ENCODE data around the gene ANGPTL4. TPM values are rescaled to one million over a fixed set of nuclear protein-coding genes. Genes with fewer than 3 reads are reported as not detected.
"Not testable (repeated sequence)": the region's sequence is repeated elsewhere in the genome, so short reads cannot be mapped to it uniquely, and the experiment has no call there.

The ANGPTL4 gene, protein sequence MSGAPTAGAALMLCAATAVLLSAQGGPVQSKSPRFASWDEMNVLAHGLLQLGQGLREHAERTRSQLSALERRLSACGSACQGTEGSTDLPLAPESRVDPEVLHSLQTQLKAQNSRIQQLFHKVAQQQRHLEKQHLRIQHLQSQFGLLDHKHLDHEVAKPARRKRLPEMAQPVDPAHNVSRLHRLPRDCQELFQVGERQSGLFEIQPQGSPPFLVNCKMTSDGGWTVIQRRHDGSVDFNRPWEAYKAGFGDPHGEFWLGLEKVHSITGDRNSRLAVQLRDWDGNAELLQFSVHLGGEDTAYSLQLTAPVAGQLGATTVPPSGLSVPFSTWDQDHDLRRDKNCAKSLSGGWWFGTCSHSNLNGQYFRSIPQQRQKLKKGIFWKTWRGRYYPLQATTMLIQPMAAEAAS
- polyA plus RNA-seq (not detected in 2 replicates), polyA minus RNA-seq (not detected in 2 replicates)

DNA sequence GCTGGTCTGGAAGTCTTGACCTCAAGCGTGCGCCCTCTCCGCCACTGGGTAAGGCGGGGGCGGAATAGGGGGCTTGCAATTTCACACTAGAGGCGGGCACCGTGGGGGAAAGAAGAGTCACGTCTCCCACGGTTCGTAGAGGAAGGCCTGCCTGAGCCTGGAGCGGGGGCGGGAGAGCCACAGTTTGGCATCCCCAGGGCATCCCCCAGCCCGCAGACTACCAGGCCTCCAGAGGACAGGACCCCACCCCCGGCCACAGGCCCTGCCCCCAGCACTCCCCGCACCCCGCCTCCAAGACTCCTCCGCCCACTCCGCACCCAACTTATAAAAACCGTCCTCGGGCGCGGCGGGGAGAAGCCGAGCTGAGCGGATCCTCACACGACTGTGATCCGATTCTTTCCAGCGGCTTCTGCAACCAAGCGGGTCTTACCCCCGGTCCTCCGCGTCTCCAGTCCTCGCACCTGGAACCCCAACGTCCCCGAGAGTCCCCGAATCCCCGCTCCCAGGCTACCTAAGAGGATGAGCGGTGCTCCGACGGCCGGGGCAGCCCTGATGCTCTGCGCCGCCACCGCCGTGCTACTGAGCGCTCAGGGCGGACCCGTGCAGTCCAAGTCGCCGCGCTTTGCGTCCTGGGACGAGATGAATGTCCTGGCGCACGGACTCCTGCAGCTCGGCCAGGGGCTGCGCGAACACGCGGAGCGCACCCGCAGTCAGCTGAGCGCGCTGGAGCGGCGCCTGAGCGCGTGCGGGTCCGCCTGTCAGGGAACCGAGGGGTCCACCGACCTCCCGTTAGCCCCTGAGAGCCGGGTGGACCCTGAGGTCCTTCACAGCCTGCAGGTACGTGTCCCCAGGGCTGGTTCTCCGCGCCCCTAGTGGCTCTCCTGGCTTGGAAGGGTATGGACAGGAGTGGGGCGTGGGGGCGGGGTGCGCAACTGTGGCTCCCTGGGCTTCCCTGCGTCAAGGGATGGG, at the start of gene ANGPTL4:
ANGPTL4 (plus strand) TSS at position 353 of the 969 bp plus-strand sequence; CDS start at position 520, 167 bp downstream.
- Histone ChIP-seq H3K79me2 (replicated peaks; ENCODE audit: insufficient read depth, low read length) (no peaks in the 10 kb centered on the region), H3K4me3 (ENCODE audit: low read length) (peak within 1 kb of the TSS; percentile 60), H3K9me2 (ENCODE audit: insufficient read depth, low read length) (no peaks in the 10 kb centered on the region), H3K9me3 (ENCODE audit: low read length) (no peaks in the 10 kb centered on the region), H3K27me3 (ENCODE audit: insufficient read depth, low read depth, low read length) (peaks cover 45% of the 10 kb centered on the region), H3K4me2 (ENCODE audit: low read length) (no peak within 1 kb of the TSS), H3K36me3 (ENCODE audit: insufficient read depth, low read length) (no peaks in the 10 kb centered on the region), H3K9ac (ENCODE audit: low read length) (peak within 1 kb of the TSS; percentile 9), H3F3A (ENCODE audit: insufficient read depth, low read length, poor library complexity, severe bottlenecking) (no peaks in the 10 kb centered on the region), H2AFZ (ENCODE audit: low read depth, low read length) (no peak within 1 kb of the TSS), H4K20me1 (ENCODE audit: insufficient read depth) (no peaks in the 10 kb centered on the region), H3K27ac (ENCODE audit: low read length) (no peak within 1 kb of the TSS)
- TF ChIP-seq EZH2 (IDR thresholded peaks at IDR 0.05; ENCODE audit: borderline replicate concordance, insufficient read depth, low read length, poor library complexity, severe bottlenecking) (peak; percentile 26), SMC3 (conservative IDR thresholded peaks at IDR 0.05; ENCODE audit: poor library complexity) (no peak)
- TF ChIP-seq, protein P1, sequence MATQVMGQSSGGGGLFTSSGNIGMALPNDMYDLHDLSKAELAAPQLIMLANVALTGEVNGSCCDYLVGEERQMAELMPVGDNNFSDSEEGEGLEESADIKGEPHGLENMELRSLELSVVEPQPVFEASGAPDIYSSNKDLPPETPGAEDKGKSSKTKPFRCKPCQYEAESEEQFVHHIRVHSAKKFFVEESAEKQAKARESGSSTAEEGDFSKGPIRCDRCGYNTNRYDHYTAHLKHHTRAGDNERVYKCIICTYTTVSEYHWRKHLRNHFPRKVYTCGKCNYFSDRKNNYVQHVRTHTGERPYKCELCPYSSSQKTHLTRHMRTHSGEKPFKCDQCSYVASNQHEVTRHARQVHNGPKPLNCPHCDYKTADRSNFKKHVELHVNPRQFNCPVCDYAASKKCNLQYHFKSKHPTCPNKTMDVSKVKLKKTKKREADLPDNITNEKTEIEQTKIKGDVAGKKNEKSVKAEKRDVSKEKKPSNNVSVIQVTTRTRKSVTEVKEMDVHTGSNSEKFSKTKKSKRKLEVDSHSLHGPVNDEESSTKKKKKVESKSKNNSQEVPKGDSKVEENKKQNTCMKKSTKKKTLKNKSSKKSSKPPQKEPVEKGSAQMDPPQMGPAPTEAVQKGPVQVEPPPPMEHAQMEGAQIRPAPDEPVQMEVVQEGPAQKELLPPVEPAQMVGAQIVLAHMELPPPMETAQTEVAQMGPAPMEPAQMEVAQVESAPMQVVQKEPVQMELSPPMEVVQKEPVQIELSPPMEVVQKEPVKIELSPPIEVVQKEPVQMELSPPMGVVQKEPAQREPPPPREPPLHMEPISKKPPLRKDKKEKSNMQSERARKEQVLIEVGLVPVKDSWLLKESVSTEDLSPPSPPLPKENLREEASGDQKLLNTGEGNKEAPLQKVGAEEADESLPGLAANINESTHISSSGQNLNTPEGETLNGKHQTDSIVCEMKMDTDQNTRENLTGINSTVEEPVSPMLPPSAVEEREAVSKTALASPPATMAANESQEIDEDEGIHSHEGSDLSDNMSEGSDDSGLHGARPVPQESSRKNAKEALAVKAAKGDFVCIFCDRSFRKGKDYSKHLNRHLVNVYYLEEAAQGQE (IDR thresholded peaks at IDR 0.05; ENCODE audit: borderline replicate concordance) = no peak
- TF ChIP-seq, protein P2, sequence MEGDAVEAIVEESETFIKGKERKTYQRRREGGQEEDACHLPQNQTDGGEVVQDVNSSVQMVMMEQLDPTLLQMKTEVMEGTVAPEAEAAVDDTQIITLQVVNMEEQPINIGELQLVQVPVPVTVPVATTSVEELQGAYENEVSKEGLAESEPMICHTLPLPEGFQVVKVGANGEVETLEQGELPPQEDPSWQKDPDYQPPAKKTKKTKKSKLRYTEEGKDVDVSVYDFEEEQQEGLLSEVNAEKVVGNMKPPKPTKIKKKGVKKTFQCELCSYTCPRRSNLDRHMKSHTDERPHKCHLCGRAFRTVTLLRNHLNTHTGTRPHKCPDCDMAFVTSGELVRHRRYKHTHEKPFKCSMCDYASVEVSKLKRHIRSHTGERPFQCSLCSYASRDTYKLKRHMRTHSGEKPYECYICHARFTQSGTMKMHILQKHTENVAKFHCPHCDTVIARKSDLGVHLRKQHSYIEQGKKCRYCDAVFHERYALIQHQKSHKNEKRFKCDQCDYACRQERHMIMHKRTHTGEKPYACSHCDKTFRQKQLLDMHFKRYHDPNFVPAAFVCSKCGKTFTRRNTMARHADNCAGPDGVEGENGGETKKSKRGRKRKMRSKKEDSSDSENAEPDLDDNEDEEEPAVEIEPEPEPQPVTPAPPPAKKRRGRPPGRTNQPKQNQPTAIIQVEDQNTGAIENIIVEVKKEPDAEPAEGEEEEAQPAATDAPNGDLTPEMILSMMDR (IDR thresholded peaks at IDR 0.05; ENCODE audit: poor library complexity, severe bottlenecking) = peak; percentile 27

DNA sequence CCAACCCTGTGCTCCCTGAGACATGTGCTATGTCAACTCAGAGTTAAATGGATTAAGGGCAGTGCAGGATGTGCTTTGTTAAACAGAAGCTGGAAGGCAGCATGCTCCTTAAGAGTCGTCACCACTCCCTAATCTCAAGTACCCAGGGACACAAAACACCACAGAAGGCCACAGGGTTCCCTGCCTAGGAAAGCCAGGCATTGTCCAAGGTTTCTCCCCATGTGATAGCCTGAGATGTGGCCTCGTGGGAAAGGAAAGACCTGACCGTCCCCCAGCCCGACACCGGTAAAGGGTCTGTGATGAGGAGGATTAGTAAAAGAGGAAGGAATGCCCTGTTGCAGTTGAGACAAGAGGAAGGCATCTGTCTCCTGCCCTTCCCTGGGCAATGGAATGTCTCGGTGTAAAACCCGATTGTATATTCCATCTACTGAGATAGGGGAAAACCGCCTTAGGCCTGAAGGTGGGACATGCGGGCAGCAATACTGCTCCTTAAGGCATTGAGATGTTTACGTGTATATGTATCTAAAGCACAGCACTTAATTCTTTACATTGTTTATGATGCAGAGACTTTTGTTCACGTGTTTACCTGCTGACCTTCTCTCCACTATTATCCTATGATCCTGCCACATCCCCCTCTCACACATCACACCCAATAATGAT, 48.8 kb upstream of the ANGPTL4 start:
- H3K27me3 ChIP-seq (ENCODE audit: insufficient read depth, low read depth, low read length); H3K36me3 ChIP-seq (ENCODE audit: insufficient read depth, low read length); H2AFZ ChIP-seq (ENCODE audit: low read depth, low read length); H3K27ac ChIP-seq (ENCODE audit: low read length); H3K9me3 ChIP-seq (ENCODE audit: low read length); H3K4me2 ChIP-seq (ENCODE audit: low read length); H4K20me1 ChIP-seq (ENCODE audit: insufficient read depth); H3K9me2 ChIP-seq (ENCODE audit: insufficient read depth, low read length); H3K9ac ChIP-seq (ENCODE audit: low read length); H3F3A ChIP-seq (ENCODE audit: insufficient read depth, low read length, poor library complexity, severe bottlenecking); H3K4me3 ChIP-seq (ENCODE audit: low read length); H3K79me2 ChIP-seq (replicated peaks; ENCODE audit: insufficient read depth, low read length): not testable (repeated sequence)
